NCI-H345 (cell line): ENCODE data around the gene SLC35F5.
"Not testable (repeated sequence)": the region's sequence is repeated elsewhere in the genome, so short reads cannot be mapped to it uniquely, and the experiment has no call there.

Experiments used
- DNase-seq: peaks from one replicate; lab custom pipeline; 2025; lab: John Stamatoyannopoulos, UW

The SLC35F5 gene, protein sequence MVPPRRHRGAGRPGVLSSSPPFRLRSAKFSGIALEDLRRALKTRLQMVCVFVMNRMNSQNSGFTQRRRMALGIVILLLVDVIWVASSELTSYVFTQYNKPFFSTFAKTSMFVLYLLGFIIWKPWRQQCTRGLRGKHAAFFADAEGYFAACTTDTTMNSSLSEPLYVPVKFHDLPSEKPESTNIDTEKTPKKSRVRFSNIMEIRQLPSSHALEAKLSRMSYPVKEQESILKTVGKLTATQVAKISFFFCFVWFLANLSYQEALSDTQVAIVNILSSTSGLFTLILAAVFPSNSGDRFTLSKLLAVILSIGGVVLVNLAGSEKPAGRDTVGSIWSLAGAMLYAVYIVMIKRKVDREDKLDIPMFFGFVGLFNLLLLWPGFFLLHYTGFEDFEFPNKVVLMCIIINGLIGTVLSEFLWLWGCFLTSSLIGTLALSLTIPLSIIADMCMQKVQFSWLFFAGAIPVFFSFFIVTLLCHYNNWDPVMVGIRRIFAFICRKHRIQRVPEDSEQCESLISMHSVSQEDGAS

DNA sequence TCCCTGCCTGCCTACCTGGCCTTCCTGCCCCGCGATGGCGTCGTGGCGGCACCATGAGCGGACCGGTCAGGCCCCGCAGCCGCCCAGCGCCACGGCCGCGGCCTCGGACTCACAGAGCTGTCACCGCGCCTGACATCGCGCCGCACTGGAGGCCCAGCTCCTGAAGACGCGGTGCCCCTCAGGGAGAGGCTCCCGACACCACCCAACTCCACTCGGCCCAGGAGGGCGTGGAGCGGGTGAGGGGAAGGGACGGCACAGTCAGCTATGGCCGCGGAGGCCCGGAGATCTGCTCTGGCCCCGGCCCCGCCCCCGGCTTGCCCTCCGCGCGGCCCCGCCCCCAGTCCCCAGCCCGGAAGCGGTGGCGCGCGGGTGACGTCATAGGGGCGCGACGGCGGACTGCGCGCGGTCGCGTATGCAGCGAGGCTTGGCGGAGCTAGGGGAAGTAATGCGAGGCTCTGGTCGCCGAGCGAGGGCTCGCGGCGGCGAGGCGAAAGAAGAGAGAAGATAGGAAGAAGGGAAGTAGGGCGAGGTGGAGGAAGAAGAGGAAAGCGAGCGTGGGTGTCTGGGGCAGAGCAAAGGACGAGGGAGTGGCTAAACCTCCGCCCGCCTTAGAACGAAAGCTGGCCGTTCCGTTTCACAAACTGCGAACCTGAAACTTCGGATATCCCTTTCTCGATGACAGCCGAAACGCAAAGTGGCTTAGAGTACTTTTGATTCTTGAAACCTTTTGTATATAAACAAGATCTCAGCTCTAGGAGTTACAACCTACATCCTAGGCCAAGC, at the start of gene SLC35F5:
TSS of gene SLC35F5 (minus strand) at position 288 of the 783 bp plus-strand sequence. CDS start at position 55, 233 bp downstream.
- DNase-seq: peak; percentile 90

DNA sequence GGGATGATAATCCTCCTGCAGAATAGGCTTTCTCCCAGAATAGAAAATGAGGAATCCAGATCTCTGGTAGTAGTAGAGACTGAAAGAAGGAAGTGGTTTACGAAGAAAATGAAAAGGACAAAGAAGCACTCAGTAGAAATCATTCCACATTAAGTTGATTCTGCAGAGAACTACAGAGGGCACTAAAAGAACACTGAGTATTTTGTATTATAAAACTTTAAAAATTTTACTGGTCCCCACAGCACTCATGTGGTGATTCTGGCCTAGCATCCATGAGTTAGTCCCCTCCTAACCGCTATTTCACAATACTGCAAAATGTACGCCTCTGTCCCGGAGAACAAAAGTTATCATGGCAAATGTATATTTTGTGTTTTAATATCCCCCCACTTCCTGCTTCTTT, 42.9 kb upstream of the SLC35F5 start:
- no peak for DNase-seq

DNA sequence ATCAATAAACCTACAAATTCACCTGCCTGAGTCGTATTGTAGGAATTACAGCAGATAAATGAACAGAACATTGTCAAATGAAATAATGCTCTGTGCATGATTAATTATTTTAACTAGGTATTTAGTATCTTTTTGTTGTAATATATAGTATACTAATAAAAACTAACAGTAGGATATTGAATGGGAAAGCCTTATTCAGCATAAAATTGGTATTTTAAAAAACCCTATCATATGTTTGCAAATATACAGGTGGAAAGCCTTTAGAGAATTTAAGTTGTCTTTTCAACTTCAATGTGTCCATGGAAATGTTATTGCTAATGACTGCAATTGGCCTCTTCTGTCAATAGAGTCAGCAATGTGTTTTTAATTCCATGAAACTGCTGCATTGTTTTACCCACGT, 40.8 kb upstream of the SLC35F5 start:
- no peak for DNase-seq

DNA sequence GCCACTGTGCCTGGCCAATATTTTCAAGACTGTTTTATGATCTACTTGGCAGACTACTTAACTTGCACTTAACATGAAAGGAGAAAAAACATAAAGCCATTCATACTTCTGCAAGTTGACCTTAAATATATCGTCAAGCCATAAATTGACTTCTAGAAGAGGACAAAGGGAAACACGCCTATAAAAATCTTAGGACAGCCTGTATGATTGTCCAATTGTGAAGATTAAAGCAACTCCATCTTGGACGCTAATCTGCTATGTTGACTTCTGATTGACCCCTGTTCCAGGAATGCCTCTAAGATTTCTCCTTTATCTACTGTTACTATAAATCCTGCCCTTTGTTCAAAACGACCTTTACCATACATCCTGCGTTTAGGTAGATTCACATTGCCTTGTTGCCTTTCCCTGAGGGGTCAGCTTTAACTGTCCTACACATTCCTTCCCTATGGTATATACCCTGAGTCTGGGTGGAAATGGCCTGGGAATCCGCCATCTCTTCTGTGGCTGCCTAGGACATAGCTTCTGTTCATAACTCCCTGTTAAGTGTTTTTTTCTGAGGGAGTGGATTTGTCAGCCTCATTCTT, 40.2 kb upstream of the SLC35F5 start:
- no peak for DNase-seq

DNA sequence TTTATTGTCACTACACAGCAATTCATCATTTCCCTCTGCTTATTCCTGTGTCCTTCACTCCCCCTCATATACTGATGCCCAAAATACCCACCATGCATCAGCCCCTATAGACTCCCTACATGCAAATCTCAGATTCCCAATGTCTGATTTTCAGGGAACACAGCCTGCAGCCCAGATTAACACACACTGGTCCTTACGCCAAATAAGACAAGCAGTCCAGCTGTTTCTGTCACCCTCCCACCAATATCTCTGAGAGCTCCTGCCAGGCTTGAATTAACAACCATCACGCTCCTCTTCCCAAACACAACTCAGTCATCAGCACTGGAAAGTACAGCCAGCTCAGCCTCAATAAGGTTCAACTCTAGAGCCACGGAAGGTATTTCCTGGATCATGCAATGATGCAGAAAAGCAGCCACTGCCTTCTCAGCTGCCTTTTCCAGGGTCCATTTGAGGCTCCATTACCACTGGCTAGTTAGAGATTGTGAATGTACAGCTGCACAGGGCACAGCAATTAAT, 39.0 kb upstream of the SLC35F5 start:
- DNase-seq: no peak

DNA sequence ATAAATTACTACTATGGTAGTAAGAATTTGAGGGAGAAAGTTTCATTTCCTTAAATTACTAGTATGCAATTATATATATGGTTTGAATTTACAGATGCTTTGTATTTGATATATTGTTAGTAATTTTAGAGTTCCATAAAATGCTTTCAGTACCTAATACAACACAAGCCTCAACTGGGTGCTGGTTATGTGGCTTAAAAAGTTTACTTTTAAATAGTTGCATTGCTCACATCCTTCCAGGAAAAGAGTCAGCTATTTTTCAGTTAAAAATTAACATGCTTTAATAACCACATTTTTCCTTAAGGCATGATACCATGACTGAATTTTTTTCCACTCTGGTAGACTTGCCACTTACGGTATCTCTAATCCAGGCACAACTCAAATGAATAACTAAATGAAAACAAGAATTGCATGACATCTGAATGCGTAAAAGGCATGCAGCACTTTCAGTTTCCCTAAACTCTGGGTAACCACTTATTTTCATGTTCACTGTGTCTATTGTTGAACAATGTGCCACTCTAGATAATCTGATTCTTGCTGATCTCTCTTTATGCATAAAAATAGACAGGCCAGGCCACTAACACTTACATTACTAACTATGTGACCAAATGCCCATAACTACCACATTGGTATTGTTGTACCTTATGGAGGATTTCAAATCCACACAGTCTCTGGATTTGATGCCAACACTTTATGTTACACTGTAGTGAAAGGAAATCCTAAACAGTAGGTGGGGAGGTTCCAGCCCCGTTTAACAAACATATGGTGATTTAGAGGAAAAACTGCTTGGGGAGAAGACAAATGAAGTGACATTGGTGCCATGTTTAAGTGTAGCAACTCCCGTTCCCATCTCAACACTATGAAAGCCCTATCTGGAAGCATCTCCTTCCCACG, 35.5 kb upstream of the SLC35F5 start:
- no peak for DNase-seq

DNA sequence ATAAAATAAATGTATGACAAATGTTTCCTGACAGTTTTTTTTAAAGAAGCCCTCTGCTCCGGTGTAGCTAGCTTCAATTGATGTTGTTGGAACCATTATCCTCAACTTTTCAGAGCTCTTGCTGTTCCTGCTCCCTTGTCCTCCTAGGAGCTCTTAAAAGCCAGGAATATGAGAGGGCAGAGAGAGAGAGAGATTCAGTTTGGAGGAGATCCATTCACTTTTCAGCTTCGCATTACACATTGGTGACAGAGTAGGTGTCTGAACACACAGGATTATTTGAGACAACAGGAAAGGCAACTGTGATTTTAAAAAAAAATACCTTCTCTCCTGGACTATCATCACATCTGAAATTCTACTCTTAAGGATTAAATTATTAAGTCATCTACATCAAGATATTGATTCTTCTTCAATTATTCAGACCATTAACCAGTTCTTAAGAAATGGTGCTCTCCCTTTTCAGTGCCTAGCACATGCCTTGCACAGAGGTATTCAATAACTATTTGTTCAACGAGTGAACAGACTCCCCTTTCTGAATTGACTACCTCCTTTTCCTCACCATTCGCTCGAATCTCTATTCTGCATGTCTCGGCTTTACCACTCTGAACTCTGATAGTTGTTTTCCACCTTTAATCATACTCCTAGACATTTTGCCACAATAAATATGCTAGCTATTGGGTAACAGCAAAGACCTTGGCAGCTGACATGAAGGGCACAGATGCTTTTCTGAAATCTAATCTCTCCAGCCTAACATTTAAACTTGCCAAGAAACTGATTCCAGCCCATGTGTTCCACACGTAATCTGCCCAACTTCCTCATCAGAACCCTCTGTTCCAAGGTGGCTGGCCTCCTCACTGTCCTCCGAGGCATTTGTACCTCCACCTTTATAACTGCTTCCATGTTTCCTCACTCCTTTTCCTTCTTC, 28.6 kb upstream of the SLC35F5 start:
- DNase-seq: no peak

DNA sequence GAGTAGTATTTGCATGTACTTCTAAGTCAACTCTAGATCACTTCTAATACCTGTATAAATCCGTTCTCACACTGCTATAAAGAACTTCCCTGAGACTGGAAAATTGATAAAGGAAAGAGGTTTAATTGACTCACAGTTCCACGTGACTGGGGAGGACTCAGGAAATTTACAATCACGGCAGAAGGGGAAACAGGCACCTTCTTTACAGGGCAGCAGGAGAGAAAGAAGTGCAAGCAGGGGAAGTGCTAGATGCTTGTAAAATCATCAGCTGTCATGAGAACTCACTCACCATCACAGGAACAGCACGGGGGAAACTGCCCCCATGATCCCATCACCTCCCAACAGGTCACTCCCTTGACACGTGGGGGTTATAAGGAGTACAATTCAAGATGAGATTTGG, 24.0 kb upstream of the SLC35F5 start:
- no peak for DNase-seq

DNA sequence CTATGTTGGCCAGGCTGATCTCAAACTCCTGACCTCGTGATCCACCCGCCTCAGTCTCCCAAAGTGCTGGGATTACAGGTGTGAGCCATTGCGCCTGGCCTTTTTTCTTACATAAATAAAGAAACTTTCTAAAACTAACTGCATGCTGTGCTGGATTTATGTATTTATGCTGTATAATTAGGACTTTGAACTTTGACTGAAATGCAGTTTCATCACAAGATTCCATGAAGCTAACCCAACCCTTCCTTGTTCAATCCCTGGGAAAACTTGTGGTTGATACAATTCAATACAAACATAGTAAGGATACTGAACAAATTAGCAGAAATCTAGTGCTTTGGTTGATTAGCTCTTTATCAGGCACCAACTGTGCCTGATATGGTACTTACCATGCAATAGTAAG, 20.9 kb upstream of the SLC35F5 start:
- no peak for DNase-seq

DNA sequence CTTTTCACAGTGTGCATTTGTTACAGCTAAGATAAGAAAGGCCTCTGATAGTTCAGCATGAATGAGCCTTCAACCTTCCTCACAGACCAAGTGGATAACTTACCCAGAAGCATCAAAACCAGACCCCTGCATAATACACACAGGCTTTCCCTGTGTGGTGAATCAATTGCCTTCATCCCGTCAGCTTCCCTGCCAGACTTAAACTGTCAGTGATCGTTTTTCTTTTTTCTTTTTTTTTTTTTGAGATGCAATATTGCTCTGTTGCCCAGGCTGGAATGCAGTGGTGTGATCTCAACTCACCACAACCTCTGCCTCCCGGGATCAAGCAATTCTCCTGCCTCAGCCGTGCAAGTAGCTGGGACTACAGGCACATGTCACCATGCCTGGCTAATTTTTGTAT, 20.5 kb upstream of the SLC35F5 start:
- DNase-seq: no peak

DNA sequence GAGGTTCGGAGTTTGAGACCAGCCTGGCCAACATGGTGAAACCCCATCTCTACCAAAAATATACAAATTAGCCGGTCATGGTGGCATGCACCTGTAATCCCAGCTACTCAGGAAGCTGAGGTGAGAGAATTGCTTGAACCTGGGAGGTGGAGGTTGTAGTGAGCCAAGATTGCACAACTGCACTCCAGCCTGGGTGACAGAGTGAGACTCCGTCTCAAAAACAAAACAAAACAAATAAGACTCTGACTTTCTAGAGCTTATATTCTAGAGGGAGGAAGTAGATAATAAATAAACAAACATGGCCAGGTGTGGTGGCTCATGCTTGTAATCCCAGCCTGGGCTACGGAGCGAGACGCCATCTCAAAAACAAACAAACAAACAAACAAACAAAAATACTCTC, 18.2 kb upstream of the SLC35F5 start:
- DNase-seq: not testable (repeated sequence)

DNA sequence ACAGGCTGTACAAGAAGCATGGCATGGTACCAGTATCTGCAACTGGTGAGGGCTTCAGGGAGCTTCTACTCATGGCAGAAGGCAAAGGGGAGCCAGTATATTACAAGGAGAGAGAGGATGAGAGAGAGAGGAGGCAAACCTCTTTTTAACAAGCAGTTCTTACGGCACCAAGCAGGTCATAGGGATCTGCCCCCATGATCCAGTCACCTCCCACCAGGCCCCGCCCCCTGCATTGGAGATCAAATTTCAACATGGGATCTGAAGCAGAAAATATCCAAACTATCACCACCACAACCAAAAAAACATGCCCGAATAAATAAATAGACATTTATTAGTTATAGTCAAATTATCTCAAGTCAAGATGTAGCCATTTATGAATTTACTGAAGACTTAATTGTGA, 14.5 kb upstream of the SLC35F5 start:
- DNase-seq: no peak

DNA sequence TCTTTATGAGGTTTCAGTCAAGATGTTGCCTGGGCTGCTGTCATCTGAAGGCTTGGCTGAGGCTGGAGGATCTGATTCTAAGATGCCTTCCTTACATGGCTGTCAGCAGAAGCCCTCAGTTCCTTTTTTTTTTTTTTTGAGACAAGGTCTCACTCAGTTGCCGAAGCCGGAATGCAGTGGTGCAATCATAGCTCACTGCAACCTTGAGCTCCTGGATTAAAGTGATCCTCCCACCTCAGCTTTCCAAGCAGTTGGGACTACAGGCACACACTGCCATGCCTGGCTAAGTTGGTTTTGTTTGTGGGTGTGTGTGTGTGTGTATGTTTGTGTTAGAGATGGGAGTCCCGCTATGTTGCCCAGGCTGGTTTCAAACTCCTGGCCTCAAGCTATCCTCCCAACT, 13.1 kb upstream of the SLC35F5 start:
- DNase-seq: no peak

DNA sequence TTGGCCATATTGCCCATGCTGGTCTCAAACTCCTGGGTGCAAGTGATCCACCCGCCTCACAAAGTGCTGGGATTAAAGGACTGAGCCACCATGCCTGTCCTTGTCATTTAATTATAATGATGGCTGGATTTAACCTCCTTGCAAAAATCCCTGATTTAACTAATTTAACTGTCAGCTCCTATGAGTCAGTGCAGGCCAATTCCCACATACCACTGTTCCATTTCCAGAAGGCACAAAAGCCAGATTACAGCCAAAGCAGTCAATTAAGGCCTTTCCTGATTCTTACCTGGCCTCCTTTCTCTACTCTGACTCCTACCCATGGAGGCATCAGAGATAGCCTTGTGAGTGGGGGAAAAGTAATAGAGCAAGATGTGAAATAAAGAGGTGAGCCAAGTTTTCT, 12.3 kb upstream of the SLC35F5 start:
- DNase-seq: no peak

DNA sequence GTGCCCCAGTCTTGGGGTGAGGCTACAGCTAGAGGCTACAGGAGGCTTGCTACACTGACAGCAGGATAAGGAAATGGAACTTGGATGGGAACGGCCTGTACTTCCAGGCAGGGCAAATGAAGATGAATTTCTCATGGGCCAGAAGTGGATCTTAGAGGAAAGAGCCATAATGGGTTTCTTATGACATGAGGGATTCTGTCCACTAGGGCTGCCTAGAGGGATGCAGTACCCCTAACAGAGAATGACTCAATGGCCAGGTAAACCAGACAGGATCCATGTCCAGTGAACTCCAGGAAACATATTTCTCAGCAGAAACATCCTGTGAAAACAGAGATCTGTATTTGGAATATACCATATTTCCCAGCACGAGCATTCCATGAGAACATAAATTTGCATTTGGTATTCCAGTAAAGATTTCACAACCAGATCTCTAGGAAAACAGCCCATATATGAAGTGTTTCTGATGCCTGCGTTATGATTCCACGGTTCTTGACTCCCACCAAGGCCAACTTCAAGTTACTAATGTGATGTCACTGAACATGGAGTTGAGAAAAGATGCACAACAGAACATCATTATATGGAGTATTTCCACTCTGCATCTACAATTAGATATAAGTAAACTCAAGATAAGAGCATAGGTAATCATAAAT, 11.5 kb upstream of the SLC35F5 start:
- DNase-seq: no peak

DNA sequence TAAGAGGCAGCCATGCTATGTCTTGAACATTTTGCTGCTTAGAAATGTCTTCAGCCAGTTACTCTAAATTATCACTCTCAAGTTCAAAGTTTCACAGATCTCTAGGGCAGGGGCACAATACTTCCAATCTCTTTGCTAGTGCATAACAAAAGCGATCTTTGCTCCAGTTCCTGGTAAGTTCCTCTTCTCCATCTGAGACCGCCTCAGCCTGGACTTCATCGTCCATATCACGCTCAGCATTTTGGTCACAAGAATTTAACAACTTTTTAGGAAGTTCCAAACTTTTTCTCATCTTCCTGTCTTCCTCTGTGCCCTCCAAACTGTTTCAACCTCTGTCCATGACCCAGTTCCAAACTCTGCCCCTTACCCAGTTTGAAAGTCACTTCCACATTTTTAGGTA, 8.8 kb upstream of the SLC35F5 start:
- DNase-seq: no peak

DNA sequence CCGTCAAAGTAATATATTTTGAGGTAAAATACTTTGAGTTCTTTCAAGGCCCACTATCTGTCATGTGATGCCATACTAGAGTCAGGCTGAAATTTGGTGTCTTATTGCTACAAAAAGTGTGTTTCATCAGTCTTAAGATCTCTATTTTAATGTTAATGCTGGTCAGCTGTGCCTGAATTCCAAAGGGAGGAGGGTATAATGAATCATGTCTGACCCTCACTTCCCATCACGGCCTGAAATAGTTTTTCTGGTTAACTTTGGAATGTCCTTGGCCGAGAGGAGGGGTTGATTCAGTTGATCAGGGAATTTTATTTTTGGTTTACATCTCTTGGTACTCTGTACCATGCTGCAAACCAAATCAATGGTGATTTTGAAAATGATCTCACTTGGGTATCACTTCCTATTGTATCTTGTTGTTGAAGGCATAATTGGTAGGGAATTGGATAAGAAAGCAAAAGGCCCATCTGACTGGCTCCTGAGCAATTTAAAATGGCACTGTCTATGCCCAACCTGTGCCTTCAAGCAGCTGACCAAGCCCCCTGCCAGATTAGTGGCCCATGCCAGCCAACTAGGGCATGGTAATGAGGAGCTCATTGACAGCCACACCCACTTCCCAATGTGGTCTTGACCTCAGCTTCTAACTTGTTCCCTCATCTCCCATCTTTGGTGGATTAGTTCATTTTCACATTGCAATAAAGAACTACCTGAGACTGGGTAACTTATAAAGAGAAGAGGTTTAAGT, 6.1 kb upstream of the SLC35F5 start:
- no peak for DNase-seq

DNA sequence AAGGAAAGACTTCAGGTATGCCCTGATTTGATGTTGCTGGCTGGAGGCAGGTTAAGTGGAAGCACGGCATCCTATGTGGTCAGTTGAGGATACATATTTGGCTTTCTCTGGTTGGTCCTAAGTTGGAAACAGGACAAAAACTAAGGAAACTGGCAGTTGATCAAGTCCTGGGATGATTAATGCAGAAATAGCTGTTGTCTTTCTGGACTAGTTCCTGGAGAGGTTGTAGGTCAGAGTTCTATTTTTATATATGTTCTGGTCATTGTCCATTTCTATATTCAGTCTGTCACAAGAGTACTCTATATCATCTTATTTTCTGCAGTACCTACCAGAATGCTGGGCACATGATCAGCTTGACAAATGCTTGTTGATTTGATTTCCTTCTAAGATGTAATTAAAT, 4.0 kb upstream of the SLC35F5 start:
- DNase-seq: no peak

DNA sequence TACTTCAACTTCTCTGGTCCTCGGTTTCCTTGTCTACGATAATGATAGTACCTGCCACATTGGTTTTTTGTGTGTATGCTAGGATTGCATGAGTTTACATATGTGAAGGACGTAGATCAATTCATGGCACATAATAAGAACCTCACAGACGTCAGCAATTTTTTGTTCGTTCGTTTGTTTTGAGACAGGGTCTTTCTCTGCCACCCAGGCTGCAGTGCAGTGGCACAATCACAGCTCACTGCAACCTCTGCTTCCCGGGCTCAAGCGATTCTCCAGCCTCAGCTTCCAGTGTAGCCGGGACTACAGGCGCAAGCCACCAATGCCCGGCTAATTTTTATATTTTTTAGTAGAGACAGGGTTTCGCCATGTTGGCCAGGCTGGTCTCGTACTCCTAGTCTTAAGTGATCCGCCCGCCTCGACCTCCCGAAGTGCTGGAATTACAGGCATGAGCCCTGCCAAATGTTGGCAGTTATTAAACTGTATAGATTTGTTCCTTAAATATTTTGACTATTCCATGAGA, 756 bp upstream of the SLC35F5 start:
- no peak for DNase-seq
